ENCODE data around the gene POT1.

The POT1 gene

GRCh38 chr7:124915242-124915641 lies 14.4 kb downstream of the POT1 start:
- H3K27ac ChIP-seq (ENCODE audit: low read depth, low read length): no peak overlapping the region
- H3K36me3 ChIP-seq (ENCODE audit: control insufficient read depth in 1 of 2, insufficient read depth in 2 of 2, low read length in 2 of 2): no peaks in the 10 kb centered on the region
- no peaks in the 10 kb centered on the region for H3K9me3 ChIP-seq (ENCODE audit: control insufficient read depth in 1 of 2, low read length in 2 of 2)
- peaks cover 0 to 5% of the 10 kb centered on the region in 2 donors for H3K4me1 ChIP-seq (ENCODE audit: control insufficient read depth in 1 of 2, insufficient read depth in 2 of 2, low read length in 2 of 2)
- H3K27me3 ChIP-seq (ENCODE audit: control insufficient read depth in 1 of 2, insufficient read depth in 2 of 2, low read length in 2 of 2): no peaks in the 10 kb centered on the region
- no peak overlapping the region for H3K4me3 ChIP-seq (ENCODE audit: low read depth in 1 of 2, low read length in 2 of 2)
- no peak overlapping the region for H3K9ac ChIP-seq (ENCODE audit: low read depth in 1 of 2, low read length in 2 of 2)

DNA sequence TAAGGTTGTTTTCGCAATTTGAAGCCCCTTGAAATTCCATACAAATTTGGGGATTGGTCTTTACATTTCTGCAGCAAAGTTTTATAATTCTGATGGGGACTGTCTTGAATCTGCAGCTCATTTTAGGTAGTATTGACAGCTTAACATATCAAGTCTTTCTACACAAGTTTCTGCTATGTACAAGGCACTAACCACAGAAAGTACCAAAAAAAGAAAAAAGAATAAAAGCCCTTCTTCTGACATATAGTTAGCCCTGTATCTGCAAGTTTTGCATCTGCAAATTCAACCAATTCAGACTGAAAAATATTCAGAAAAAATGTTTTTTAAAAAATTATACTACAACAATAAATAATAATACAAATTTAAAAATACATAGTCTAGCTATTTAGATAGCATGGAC lies 15.3 kb downstream of the POT1 start:
- H3K36me3 ChIP-seq (ENCODE audit: control insufficient read depth in 1 of 2, insufficient read depth in 2 of 2, low read length in 2 of 2): no peaks in the 10 kb centered on the region
- H3K4me3 ChIP-seq (ENCODE audit: low read depth in 1 of 2, low read length in 2 of 2): no peak overlapping the region
- no peaks in the 10 kb centered on the region for H3K4me1 ChIP-seq (ENCODE audit: control insufficient read depth in 1 of 2, insufficient read depth in 2 of 2, low read length in 2 of 2)
- no peaks in the 10 kb centered on the region for H3K9me3 ChIP-seq (ENCODE audit: control insufficient read depth in 1 of 2, low read length in 2 of 2)
- H3K27me3 ChIP-seq (ENCODE audit: control insufficient read depth in 1 of 2, insufficient read depth in 2 of 2, low read length in 2 of 2): no peaks in the 10 kb centered on the region
- no peak overlapping the region for H3K9ac ChIP-seq (ENCODE audit: low read depth in 1 of 2, low read length in 2 of 2)
- H3K27ac ChIP-seq (ENCODE audit: low read depth, low read length): no peak overlapping the region

GRCh38 chr7:124912972-124913371 lies 16.7 kb downstream of the POT1 start:
- Histone ChIP-seq H3K9me3 (ENCODE audit: control insufficient read depth in 1 of 2, low read length in 2 of 2) (no peaks in the 10 kb centered on the region), H3K4me3 (ENCODE audit: low read depth in 1 of 2, low read length in 2 of 2) (no peak overlapping the region), H3K27ac (ENCODE audit: low read depth, low read length) (no peak overlapping the region), H3K36me3 (ENCODE audit: control insufficient read depth in 1 of 2, insufficient read depth in 2 of 2, low read length in 2 of 2) (no peaks in the 10 kb centered on the region), H3K4me1 (ENCODE audit: control insufficient read depth in 1 of 2, insufficient read depth in 2 of 2, low read length in 2 of 2) (no peaks in the 10 kb centered on the region), H3K9ac (ENCODE audit: low read depth in 1 of 2, low read length in 2 of 2) (no peak overlapping the region), H3K27me3 (ENCODE audit: control insufficient read depth in 1 of 2, insufficient read depth in 2 of 2, low read length in 2 of 2) (no peaks in the 10 kb centered on the region)

- no peak overlapping the region for H3K4me3 ChIP-seq (ENCODE audit: low read depth in 1 of 2, low read length in 2 of 2)
- no peaks in the 10 kb centered on the region for H3K27me3 ChIP-seq (ENCODE audit: control insufficient read depth in 1 of 2, insufficient read depth in 2 of 2, low read length in 2 of 2)
- H3K9me3 ChIP-seq (ENCODE audit: control insufficient read depth in 1 of 2, low read length in 2 of 2): no peaks in the 10 kb centered on the region
- H3K27ac ChIP-seq (ENCODE audit: low read depth, low read length): no peak overlapping the region
- H3K36me3 ChIP-seq (ENCODE audit: control insufficient read depth in 1 of 2, insufficient read depth in 2 of 2, low read length in 2 of 2): no peaks in the 10 kb centered on the region
- H3K4me1 ChIP-seq (ENCODE audit: control insufficient read depth in 1 of 2, insufficient read depth in 2 of 2, low read length in 2 of 2): no peaks in the 10 kb centered on the region
- H3K9ac ChIP-seq (ENCODE audit: low read depth in 1 of 2, low read length in 2 of 2): no peak overlapping the region
Measured at GRCh38 chr7:124909808-124910207, 19.8 kb downstream of the POT1 start.

DNA sequence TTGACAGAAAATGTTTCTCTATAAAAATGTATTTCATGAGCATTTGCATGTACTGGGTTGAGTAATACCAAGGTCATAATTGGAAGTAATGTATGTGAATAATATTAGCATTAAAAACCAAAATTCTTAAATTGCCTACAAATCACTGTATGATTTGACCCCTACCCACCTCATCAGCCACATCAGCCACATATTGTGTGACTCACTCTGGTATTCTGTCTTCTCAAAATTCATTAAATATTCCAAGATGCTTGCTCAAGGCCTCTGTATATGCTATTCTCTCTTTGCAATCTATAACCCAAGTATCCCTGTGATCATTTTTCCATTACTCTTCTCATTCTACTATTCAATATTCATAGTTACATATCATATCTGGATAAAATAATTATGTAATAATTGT lies 21.4 kb downstream of the POT1 start:
- no peaks in the 10 kb centered on the region for H3K9me3 ChIP-seq (ENCODE audit: control insufficient read depth in 1 of 2, low read length in 2 of 2)
- no peak overlapping the region for H3K27ac ChIP-seq (ENCODE audit: low read depth, low read length)
- H3K36me3 ChIP-seq (ENCODE audit: control insufficient read depth in 1 of 2, insufficient read depth in 2 of 2, low read length in 2 of 2): no peaks in the 10 kb centered on the region
- no peak overlapping the region for H3K4me3 ChIP-seq (ENCODE audit: low read depth in 1 of 2, low read length in 2 of 2)
- H3K4me1 ChIP-seq (ENCODE audit: control insufficient read depth in 1 of 2, insufficient read depth in 2 of 2, low read length in 2 of 2): no peaks in the 10 kb centered on the region
- no peak overlapping the region for H3K9ac ChIP-seq (ENCODE audit: low read depth in 1 of 2, low read length in 2 of 2)
- no peaks in the 10 kb centered on the region for H3K27me3 ChIP-seq (ENCODE audit: control insufficient read depth in 1 of 2, insufficient read depth in 2 of 2, low read length in 2 of 2)

DNA sequence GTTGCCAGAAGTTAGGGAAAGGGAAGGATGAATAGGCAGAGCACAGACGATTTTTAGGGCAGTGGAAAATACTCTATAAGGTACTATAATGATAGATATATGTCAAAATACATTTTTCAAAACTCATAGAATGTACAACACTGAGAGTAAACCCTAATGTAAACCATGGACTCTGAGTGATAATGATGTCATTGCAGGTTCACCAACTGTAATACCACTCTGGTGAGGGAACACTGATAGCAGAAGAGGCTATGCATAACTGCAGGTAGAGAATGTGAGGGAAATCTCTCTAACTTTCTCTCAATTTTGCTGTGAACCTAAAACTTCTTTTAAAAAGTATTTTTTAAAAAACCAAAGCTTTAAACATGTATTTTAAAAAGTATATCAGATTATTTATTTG lies 22.1 kb downstream of the POT1 start:
- no peak overlapping the region for H3K4me3 ChIP-seq (ENCODE audit: low read depth in 1 of 2, low read length in 2 of 2)
- no peaks in the 10 kb centered on the region for H3K27me3 ChIP-seq (ENCODE audit: control insufficient read depth in 1 of 2, insufficient read depth in 2 of 2, low read length in 2 of 2)
- H3K27ac ChIP-seq (ENCODE audit: low read depth, low read length): no peak overlapping the region
- H3K9ac ChIP-seq (ENCODE audit: low read depth in 1 of 2, low read length in 2 of 2): no peak overlapping the region
- H3K9me3 ChIP-seq (ENCODE audit: control insufficient read depth in 1 of 2, low read length in 2 of 2): no peaks in the 10 kb centered on the region
- no peaks in the 10 kb centered on the region for H3K4me1 ChIP-seq (ENCODE audit: control insufficient read depth in 1 of 2, insufficient read depth in 2 of 2, low read length in 2 of 2)
- no peaks in the 10 kb centered on the region for H3K36me3 ChIP-seq (ENCODE audit: control insufficient read depth in 1 of 2, insufficient read depth in 2 of 2, low read length in 2 of 2)

- Histone ChIP-seq H3K4me3 (ENCODE audit: low read depth in 1 of 2, low read length in 2 of 2) (no peak overlapping the region), H3K27ac (ENCODE audit: low read depth, low read length) (no peak overlapping the region), H3K4me1 (ENCODE audit: control insufficient read depth in 1 of 2, insufficient read depth in 2 of 2, low read length in 2 of 2) (no peaks in the 10 kb centered on the region), H3K9ac (ENCODE audit: low read depth in 1 of 2, low read length in 2 of 2) (no peak overlapping the region), H3K36me3 (ENCODE audit: control insufficient read depth in 1 of 2, insufficient read depth in 2 of 2, low read length in 2 of 2) (no peaks in the 10 kb centered on the region), H3K27me3 (ENCODE audit: control insufficient read depth in 1 of 2, insufficient read depth in 2 of 2, low read length in 2 of 2) (no peaks in the 10 kb centered on the region), H3K9me3 (ENCODE audit: control insufficient read depth in 1 of 2, low read length in 2 of 2) (no peaks in the 10 kb centered on the region)
Measured at GRCh38 chr7:124898531-124898930, 31.1 kb downstream of the POT1 start.

GRCh38 chr7:124896001-124896400 lies 33.6 kb downstream of the POT1 start:
- H3K27ac ChIP-seq (ENCODE audit: low read depth, low read length): no peak overlapping the region
- H3K27me3 ChIP-seq (ENCODE audit: control insufficient read depth in 1 of 2, insufficient read depth in 2 of 2, low read length in 2 of 2): no peaks in the 10 kb centered on the region

DNA sequence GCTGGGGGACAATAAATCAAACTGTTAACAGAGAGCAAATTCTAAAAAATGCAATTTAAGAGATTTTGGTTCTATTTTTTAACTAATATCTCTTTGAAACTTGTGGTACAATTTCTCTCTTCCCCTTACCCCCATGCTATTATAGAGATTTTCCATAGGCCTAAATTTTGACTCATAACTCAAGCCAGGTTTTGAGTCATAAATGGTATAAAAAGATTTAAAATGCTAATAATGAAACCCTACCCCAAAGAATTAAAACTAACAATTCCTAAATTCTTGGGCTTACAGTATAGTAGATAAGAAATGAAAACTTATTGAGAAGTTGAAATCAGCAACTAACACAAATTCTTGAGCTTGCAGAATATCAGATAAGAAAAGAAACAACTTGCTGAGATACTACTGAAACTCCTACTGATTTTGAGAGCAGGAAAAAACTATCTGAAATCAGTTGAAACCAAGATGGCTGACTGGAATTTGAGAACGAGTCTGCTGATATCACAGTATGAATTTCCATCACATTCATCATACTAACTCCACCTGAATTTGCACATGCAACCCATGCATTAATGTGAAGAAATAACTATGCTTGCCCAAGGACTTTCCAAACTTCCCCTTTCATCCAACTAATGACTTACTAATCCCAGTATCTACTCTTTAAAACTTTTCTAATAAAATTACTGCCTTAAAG lies 36.3 kb downstream of the POT1 start:
- H3K4me3 ChIP-seq (ENCODE audit: low read depth in 1 of 2, low read length in 2 of 2): no peak overlapping the region
- H3K36me3 ChIP-seq (ENCODE audit: control insufficient read depth in 1 of 2, insufficient read depth in 2 of 2, low read length in 2 of 2): peaks cover 3 to 8% of the 10 kb centered on the region in 2 donors
- no peaks in the 10 kb centered on the region for H3K9me3 ChIP-seq (ENCODE audit: control insufficient read depth in 1 of 2, low read length in 2 of 2)
- no peaks in the 10 kb centered on the region for H3K4me1 ChIP-seq (ENCODE audit: control insufficient read depth in 1 of 2, insufficient read depth in 2 of 2, low read length in 2 of 2)
- H3K27me3 ChIP-seq (ENCODE audit: control insufficient read depth in 1 of 2, insufficient read depth in 2 of 2, low read length in 2 of 2): no peaks in the 10 kb centered on the region
- H3K9ac ChIP-seq (ENCODE audit: low read depth in 1 of 2, low read length in 2 of 2): no peak overlapping the region
- no peak overlapping the region for H3K27ac ChIP-seq (ENCODE audit: low read depth, low read length)

More at GRCh38 chr7:124896001-124896400, 33.6 kb downstream of the POT1 start:
- Histone ChIP-seq H3K9me3 (ENCODE audit: control insufficient read depth in 1 of 2, low read length in 2 of 2) (no peaks in the 10 kb centered on the region), H3K4me1 (ENCODE audit: control insufficient read depth in 1 of 2, insufficient read depth in 2 of 2, low read length in 2 of 2) (no peaks in the 10 kb centered on the region), H3K36me3 (ENCODE audit: control insufficient read depth in 1 of 2, insufficient read depth in 2 of 2, low read length in 2 of 2) (peaks cover 2 to 3% of the 10 kb centered on the region in 2 donors), H3K4me3 (ENCODE audit: low read depth in 1 of 2, low read length in 2 of 2) (no peak overlapping the region), H3K9ac (ENCODE audit: low read depth in 1 of 2, low read length in 2 of 2) (no peak overlapping the region)

DNA sequence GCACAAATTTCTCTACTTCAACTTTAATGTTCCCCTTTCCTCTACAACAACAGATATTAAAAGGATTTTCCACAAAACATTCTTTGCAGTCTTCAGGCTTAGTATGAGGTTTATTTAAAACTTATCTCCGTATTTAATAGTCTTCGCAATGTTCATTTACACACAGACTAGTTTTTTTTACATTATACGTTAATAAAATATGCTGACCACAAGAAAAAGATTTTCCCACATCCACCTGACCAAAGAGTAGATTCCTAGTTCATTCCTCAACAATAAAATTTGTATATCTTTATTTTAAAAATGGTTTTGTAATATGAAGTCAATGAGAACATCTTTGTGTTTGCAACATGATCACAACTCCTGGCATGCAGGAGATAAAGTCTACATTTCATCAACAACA lies 42.4 kb downstream of the POT1 start:
- no peak overlapping the region for H3K27ac ChIP-seq (ENCODE audit: low read depth, low read length)
- H3K9ac ChIP-seq (ENCODE audit: low read depth in 1 of 2, low read length in 2 of 2): no peak overlapping the region
- no peaks in the 10 kb centered on the region for H3K27me3 ChIP-seq (ENCODE audit: control insufficient read depth in 1 of 2, insufficient read depth in 2 of 2, low read length in 2 of 2)
- H3K4me1 ChIP-seq (ENCODE audit: control insufficient read depth in 1 of 2, insufficient read depth in 2 of 2, low read length in 2 of 2): no peaks in the 10 kb centered on the region
- no peak overlapping the region for H3K4me3 ChIP-seq (ENCODE audit: low read depth in 1 of 2, low read length in 2 of 2)
- no peaks in the 10 kb centered on the region for H3K9me3 ChIP-seq (ENCODE audit: control insufficient read depth in 1 of 2, low read length in 2 of 2)
- peaks cover 3 to 8% of the 10 kb centered on the region in 2 donors for H3K36me3 ChIP-seq (ENCODE audit: control insufficient read depth in 1 of 2, insufficient read depth in 2 of 2, low read length in 2 of 2)

DNA sequence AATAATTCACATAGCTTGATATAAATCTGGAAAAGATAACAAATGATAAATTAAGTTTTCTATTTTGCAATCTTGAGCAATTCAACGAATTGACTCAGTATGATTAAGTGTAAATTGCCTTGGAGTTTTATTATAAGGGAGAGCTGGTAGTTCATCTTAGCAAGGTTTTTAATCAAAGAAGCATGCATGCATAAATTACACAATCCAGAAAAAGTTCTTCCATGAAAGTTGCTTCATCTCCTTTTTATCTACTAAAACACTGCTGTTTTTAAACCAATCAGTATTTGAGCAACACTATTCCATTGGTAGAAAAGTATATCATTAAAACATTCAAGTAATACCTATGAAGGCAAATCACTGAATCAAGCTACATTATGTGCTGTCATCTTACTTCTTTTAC lies 47.6 kb downstream of the POT1 start:
- Histone ChIP-seq H3K27me3 (ENCODE audit: control insufficient read depth in 1 of 2, insufficient read depth in 2 of 2, low read length in 2 of 2) (no peaks in the 10 kb centered on the region), H3K36me3 (ENCODE audit: control insufficient read depth in 1 of 2, insufficient read depth in 2 of 2, low read length in 2 of 2) (no peaks in the 10 kb centered on the region), H3K9ac (ENCODE audit: low read depth in 1 of 2, low read length in 2 of 2) (no peak overlapping the region), H3K9me3 (ENCODE audit: control insufficient read depth in 1 of 2, low read length in 2 of 2) (no peaks in the 10 kb centered on the region), H3K4me1 (ENCODE audit: control insufficient read depth in 1 of 2, insufficient read depth in 2 of 2, low read length in 2 of 2) (no peaks in the 10 kb centered on the region), H3K27ac (ENCODE audit: low read depth, low read length) (no peak overlapping the region), H3K4me3 (ENCODE audit: low read depth in 1 of 2, low read length in 2 of 2) (no peak overlapping the region)

Data from duodenal mucosa (tissue), 2 donors.